GM19239 (cell line): Measurements from ENCODE around the gene SNX14.
A peak's percentile ranks its signal among the peaks of the same experiment; 100 is the strongest.
"Not testable (repeated sequence)": the region's sequence is repeated elsewhere in the genome, so short reads cannot be mapped to it uniquely, and the experiment has no call there.

Experiments
- DNase-seq: peaks from one replicate; pipeline ENCODE4 v3.0.0; 2011; ENCODE audit warnings: low spot score; ENCODE audit not compliant: insufficient read length
- FAIRE-seq: peaks from 2 replicates; lab custom pipeline; 2011; peaks lifted over from hg19 to GRCh38; lab: Jason Lieb, UNC

Gene SNX14

GRCh38 chr6:85593438-85594196 is at the start of gene SNX14:
TSS of gene SNX14 (minus strand) at chr6:85593858. CDS start at chr6:85593718, 140 bp downstream.
- peak; percentile 72 for DNase-seq
- peak; percentile 94 for FAIRE-seq

GRCh38 chr6:85642774-85643536 is 49.3 kb upstream of the SNX14 start, which contains the start of gene SYNCRIP:
TSS of gene SYNCRIP (minus strand) at chr6:85642886. CDS start at chr6:85641439, 1,447 bp downstream.
- FAIRE-seq (peak; percentile 87), DNase-seq (peak; percentile 66)

GRCh38 chr6:85641897-85642773 is 48.5 kb upstream of the SNX14 start:
- peak; percentile 45 for FAIRE-seq
- peak; percentile 22 for DNase-seq

- FAIRE-seq: no peak
- DNase-seq: no peak
Measured at GRCh38 chr6:85641522-85641896, 47.9 kb upstream of the SNX14 start.

GRCh38 chr6:85640821-85641220 is 47.2 kb upstream of the SNX14 start:
- no peak for DNase-seq
- FAIRE-seq: no peak

GRCh38 chr6:85637579-85637978 is 43.9 kb upstream of the SNX14 start:
- FAIRE-seq: no peak
- no peak for DNase-seq

- DNase-seq: no peak
- no peak for FAIRE-seq
Measured at GRCh38 chr6:85632164-85632942, 38.7 kb upstream of the SNX14 start.

GRCh38 chr6:85631117-85631516 is 37.5 kb upstream of the SNX14 start:
- not testable (repeated sequence) for DNase-seq, FAIRE-seq

- no peak for DNase-seq
- FAIRE-seq: no peak
Measured at GRCh38 chr6:85628353-85628752, 34.7 kb upstream of the SNX14 start.

GRCh38 chr6:85620308-85620707 is 26.6 kb upstream of the SNX14 start:
- DNase-seq (no peak), FAIRE-seq (no peak)

GRCh38 chr6:85614780-85615179 is 21.1 kb upstream of the SNX14 start:
- DNase-seq: no peak
- FAIRE-seq: no peak

GRCh38 chr6:85612690-85613474 is 19.2 kb upstream of the SNX14 start:
- DNase-seq (no peak), FAIRE-seq (peak; percentile 35)

GRCh38 chr6:85610182-85610895 is 16.7 kb upstream of the SNX14 start:
- no peak for FAIRE-seq
- no peak for DNase-seq

GRCh38 chr6:85602100-85602499 is 8.4 kb upstream of the SNX14 start:
- DNase-seq: no peak
- FAIRE-seq: no peak

GRCh38 chr6:85600713-85601313 is 7.2 kb upstream of the SNX14 start:
- DNase-seq: no peak

GRCh38 chr6:85594197-85594930 is 706 bp upstream of the SNX14 start:
- FAIRE-seq (peak; percentile 57), DNase-seq (no peak)

More at GRCh38 chr6:85600713-85601313, 7.2 kb upstream of the SNX14 start:
- FAIRE-seq: peak; percentile 26

- DNase-seq (no peak), FAIRE-seq (peak; percentile 68)
Measured at GRCh38 chr6:85592033-85592432, 1.6 kb downstream of the SNX14 start.
